SK-N-SH (cell line): ENCODE data around the gene PLLP. TPM values are rescaled to one million over a fixed set of nuclear protein-coding genes. Genes with fewer than 3 reads are reported as not detected.
"Not testable (repeated sequence)": the region's sequence is repeated elsewhere in the genome, so short reads cannot be mapped to it uniquely, and the experiment has no call there.

Experiments used
- CTCF ChIA-PET: fragments of 300-600, 350-600 bp; formaldehyde crosslinking; extraction: SDS; loops from one replicate; lab custom pipeline; 2021; lab: Yijun Ruan, JAX
- POLR2A ChIA-PET: fragments of 350-600 bp; sonication (Branson Sonifier 250); formaldehyde crosslinking; extraction: SDS; loops from one replicate; lab custom pipeline; 2020; ENCODE audit warnings: antibody characterized with exemption, inconsistent platforms; lab: Yijun Ruan, JAX
- DNase-seq: peaks from one replicate; pipeline ENCODE4 v3.0.0; 2012
- H2AFZ ChIP-seq: fragments of 200-600 bp; sonication (generic); 2 replicates; pipeline ENCODE4 v1.8.1; 2016; ENCODE audit warnings: antibody characterized with exemption, mild to moderate bottlenecking, low read depth
- H3F3A ChIP-seq: fragments of 200-600 bp; sonication (generic); replicated peaks from 2 replicates; pipeline ENCODE3; 2016; ENCODE audit warnings: antibody characterized with exemption, mild to moderate bottlenecking; ENCODE audit not compliant: insufficient read depth
- H3K27ac ChIP-seq, 2 experiments: fragments of 200-500 bp in 1 of 2; fragments of 200-600 bp in 1 of 2; sonication (Bioruptor generic) in 1 of 2; sonication (generic), shearing (Covaris generic) in 1 of 2; 2 replicates each; pipeline versions ENCODE4 v1.5.1 to v1.6.1; 2014 to 2016; ENCODE audit warnings: low read depth in 2 of 2, inconsistent platforms in 1 of 2, low read length in 1 of 2, mild to moderate bottlenecking in 1 of 2, mixed read lengths in 1 of 2
- H3K27me3 ChIP-seq: fragments of 200-600 bp; sonication (generic), shearing (Covaris generic); 2 replicates; pipeline ENCODE4 v1.6.1; 2016; ENCODE audit warnings: mixed run types; ENCODE audit not compliant: insufficient read depth
- H3K36me3 ChIP-seq, 2 experiments: fragments of 200-500 bp in 1 of 2; fragments of 200-600 bp in 1 of 2; sonication (Bioruptor generic) in 1 of 2; sonication (generic) in 1 of 2; replicated peaks in 1 of 2; 2 replicates each; pipeline versions ENCODE3 to v1.5.1; 2014 to 2016; ENCODE audit warnings: low read length in 1 of 2, mild to moderate bottlenecking in 1 of 2; ENCODE audit not compliant: insufficient read depth in 2 of 2, control insufficient read depth in 1 of 2
- H3K4me1 ChIP-seq, 2 experiments: fragments of 200-500 bp in 1 of 2; fragments of 200-600 bp in 1 of 2; sonication (Bioruptor generic) in 1 of 2; sonication (generic), shearing (Covaris generic) in 1 of 2; 2 replicates each; pipeline versions ENCODE4 v1.5.1 to v1.6.1; 2014 to 2016; ENCODE audit warnings: low read depth in 1 of 2, low read length in 1 of 2, mixed run types in 1 of 2; ENCODE audit not compliant: insufficient read depth in 2 of 2, control insufficient read depth in 1 of 2
- H3K4me2 ChIP-seq: fragments of 200-600 bp; sonication (generic), shearing (Covaris generic); 2 replicates; pipeline ENCODE4 v1.6.1; 2017; ENCODE audit warnings: mixed run types
- H3K4me3 ChIP-seq, 2 experiments: fragments of 200-500 bp in 1 of 2; fragments of 200-600 bp in 1 of 2; sonication (Bioruptor generic) in 1 of 2; sonication (generic), shearing (Covaris generic) in 1 of 2; 2 replicates each; pipeline versions ENCODE4 v1.5.1 to v1.8.1; 2014 to 2016; ENCODE audit warnings: low read depth in 2 of 2, inconsistent platforms in 1 of 2, low read length in 1 of 2, mild to moderate bottlenecking in 1 of 2, mixed read lengths in 1 of 2, moderate library complexity in 1 of 2
- H3K79me2 ChIP-seq: fragments of 200-600 bp; sonication (generic); 2 replicates; pipeline ENCODE4 v1.8.1; 2017; ENCODE audit warnings: mild to moderate bottlenecking; ENCODE audit not compliant: insufficient read depth
- H3K9ac ChIP-seq: fragments of 200-600 bp; sonication (generic); 2 replicates; pipeline ENCODE4 v1.6.1; 2017; ENCODE audit warnings: mixed run types
- H3K9me2 ChIP-seq: fragments of 200-600 bp; sonication (generic); 2 replicates; pipeline ENCODE4 v1.6.1; 2017; ENCODE audit warnings: mixed run types
- H3K9me3 ChIP-seq: fragments of 200-600 bp; sonication (generic); 2 replicates; pipeline ENCODE4 v1.6.1; 2017; ENCODE audit warnings: mixed run types, mild to moderate bottlenecking, moderate library complexity
- H4K20me1 ChIP-seq: fragments of 200-600 bp; sonication (generic); 2 replicates; pipeline ENCODE4 v1.6.1; 2017; ENCODE audit warnings: mild to moderate bottlenecking, mixed run types; ENCODE audit not compliant: insufficient read depth
- CHD2 ChIP-seq: fragments of 150-350 bp; IDR thresholded peaks from 2 replicates; pipeline ENCODE4 v1.6.1; 2018; ENCODE audit warnings: low read length; ENCODE audit not compliant: partially characterized antibody
- EZH2phosphoT487 ChIP-seq: fragments of 200-600 bp; sonication (generic); IDR thresholded peaks from 2 replicates; pipeline ENCODE4 v1.6.1; 2017; ENCODE audit warnings: low read depth, mixed run types, mild to moderate bottlenecking, antibody characterized with exemption, moderate library complexity, borderline replicate concordance
- GABPA ChIP-seq: IDR thresholded peaks from 2 replicates; pipeline ENCODE4 v1.4.0; 2012; ENCODE audit warnings: low read depth, mild to moderate bottlenecking
- GATA2 ChIP-seq: sonication (generic); formaldehyde crosslinking; IDR thresholded peaks from 2 replicates; pipeline ENCODE4 v1.5.0; 2020; ENCODE audit warnings: mild to moderate bottlenecking, missing genetic modification reagents
- IRF3 ChIP-seq: fragments of 150-350 bp; IDR thresholded peaks from 2 replicates; pipeline ENCODE4 v1.6.1; 2016; ENCODE audit warnings: mild to moderate bottlenecking, low read depth, low read length
- PBX3 ChIP-seq: IDR thresholded peaks from 2 replicates; pipeline ENCODE4; 2012
- WGBS: methylation state at CpG from one replicate; pipeline ENCODE4 v1.1.6; 2017; ENCODE audit warnings: low lambda C conversion rate; 5-methylcytosine and 5-hydroxymethylcytosine counted together
- polyA plus RNA-seq, 3 experiments: library from polyadenylated mRNA; depleted of rRNA; stranded (reverse); fragments of >200 nt; gene quantifications; 2 replicates each; pipeline ENCODE4 v1.2.3, GENCODE V29; 2012

PLLP gene
- polyA plus RNA-seq, 1 of the 3 experiments (the other 2 are of a cell fraction) = 1.3 TPM

GRCh38 chr16:57268804-57269800, 15.4 kb downstream of the PLLP start:
- Histone ChIP-seq H3K27ac (no peak overlapping the region), H3K9me2 (no peaks in the 10 kb centered on the region), H4K20me1 (no peaks in the 10 kb centered on the region), H3F3A (no peaks in the 10 kb centered on the region)
- POLR2A ChIA-PET = no interaction called here
- TF ChIP-seq GATA2 (CRISPR knock-in tag) (peak; percentile 79), EZH2phosphoT487 (no peak), CHD2 (no peak), GABPA (no peak), PBX3 (no peak), IRF3 (no peak)
- TF ChIP-seq, all 33 proteins: peak for 1
- CTCF ChIA-PET = no interaction called here
- Histone ChIP-seq H3K4me2 (no peak overlapping the region), H3K36me3 (no peaks in the 10 kb centered on the region), H3K4me3 (no peak overlapping the region), H3K9ac (no peak overlapping the region), H2AFZ (no peak overlapping the region), H3K9me3 (no peaks in the 10 kb centered on the region), H3K4me1 (peaks cover 0 to 32% of the 10 kb centered on the region in 2 experiments; a peak in 2 of 4 replicates), H3K79me2 (no peaks in the 10 kb centered on the region), H3K27me3 (no peaks in the 10 kb centered on the region)
- DNase-seq = peak; percentile 73
- WGBS = 78% methylated on average over 10 of the region's 14 CpGs

GRCh38 chr16:57267343-57267742, 17.1 kb downstream of the PLLP start:
- H4K20me1 ChIP-seq, H3K4me3 ChIP-seq, H3K36me3 ChIP-seq, H3K27me3 ChIP-seq, DNase-seq, H3F3A ChIP-seq, H3K27ac ChIP-seq, H3K79me2 ChIP-seq, H2AFZ ChIP-seq, H3K9me2 ChIP-seq, H3K4me2 ChIP-seq, H3K9me3 ChIP-seq, POLR2A ChIA-PET, H3K9ac ChIP-seq: not testable (repeated sequence)
- WGBS = 73% methylated on average over 2 of the region's 2 CpGs
- CTCF ChIA-PET = interaction anchor here (1.7 kb wide), 1 partner anchor 151 kb away, joined by 6 read pairs; no protein-coding TSS in a partner anchor
- peaks cover 0 to 41% of the 10 kb centered on the region in 2 experiments; a peak in 2 of 4 replicates for H3K4me1 ChIP-seq
